ENCODE results near the gene YAE1.

DNA sequence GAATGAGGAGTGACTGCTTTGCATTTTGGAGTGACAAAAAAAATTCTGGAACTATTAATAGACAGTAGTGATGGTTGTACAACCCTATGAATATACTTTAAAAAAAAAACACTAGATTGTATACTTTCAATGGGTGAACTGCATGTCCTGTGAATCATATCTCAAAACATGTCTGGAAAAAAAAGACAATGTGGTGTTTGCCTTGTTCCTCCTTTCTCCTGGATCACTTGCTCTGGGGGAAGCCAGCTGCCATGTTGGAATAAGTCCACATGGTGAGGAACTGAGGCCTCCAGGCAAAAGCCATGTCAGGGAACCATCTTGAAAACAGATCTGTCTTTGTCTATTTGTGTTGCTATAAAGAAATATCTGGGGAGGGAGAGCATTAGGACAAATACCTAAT, 39.5 kb upstream of the YAE1 start:
- TF ChIP-seq, protein P1, sequence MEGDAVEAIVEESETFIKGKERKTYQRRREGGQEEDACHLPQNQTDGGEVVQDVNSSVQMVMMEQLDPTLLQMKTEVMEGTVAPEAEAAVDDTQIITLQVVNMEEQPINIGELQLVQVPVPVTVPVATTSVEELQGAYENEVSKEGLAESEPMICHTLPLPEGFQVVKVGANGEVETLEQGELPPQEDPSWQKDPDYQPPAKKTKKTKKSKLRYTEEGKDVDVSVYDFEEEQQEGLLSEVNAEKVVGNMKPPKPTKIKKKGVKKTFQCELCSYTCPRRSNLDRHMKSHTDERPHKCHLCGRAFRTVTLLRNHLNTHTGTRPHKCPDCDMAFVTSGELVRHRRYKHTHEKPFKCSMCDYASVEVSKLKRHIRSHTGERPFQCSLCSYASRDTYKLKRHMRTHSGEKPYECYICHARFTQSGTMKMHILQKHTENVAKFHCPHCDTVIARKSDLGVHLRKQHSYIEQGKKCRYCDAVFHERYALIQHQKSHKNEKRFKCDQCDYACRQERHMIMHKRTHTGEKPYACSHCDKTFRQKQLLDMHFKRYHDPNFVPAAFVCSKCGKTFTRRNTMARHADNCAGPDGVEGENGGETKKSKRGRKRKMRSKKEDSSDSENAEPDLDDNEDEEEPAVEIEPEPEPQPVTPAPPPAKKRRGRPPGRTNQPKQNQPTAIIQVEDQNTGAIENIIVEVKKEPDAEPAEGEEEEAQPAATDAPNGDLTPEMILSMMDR (IDR thresholded peaks at IDR 0.05), result no peak
- TF ChIP-seq POLR2A (IDR thresholded peaks at IDR 0.05), result no peak

All from breast epithelium (tissue), 3 donors.